Measurements from ENCODE around the gene DND1. TPM values are rescaled to one million over a fixed set of nuclear protein-coding genes. Genes with fewer than 3 reads are reported as not detected.
"Not testable (repeated sequence)": the region's sequence is repeated elsewhere in the genome, so short reads cannot be mapped to it uniquely, and the experiment has no call there.

DND1 gene
- total and polyA plus RNA-seq, 2 experiments from 2014 or later = 8.1 to 15.5 TPM

GRCh38 chr5:140664030-140664358, 9.4 kb downstream of the DND1 start (continued):
- no peak for TF ChIP-seq ZNF462 (CRISPR knock-in tag; IDR thresholded peaks at IDR 0.05)
- TF ChIP-seq STAT1 (IDR thresholded peaks at IDR 0.05; ENCODE audit: unreplicated experiment) = no peak
- no peak for TF ChIP-seq NANOG (IDR thresholded peaks at IDR 0.05; ENCODE audit: borderline replicate concordance)
- TF ChIP-seq ETS1 (IDR thresholded peaks at IDR 0.05) = no peak

- not testable (repeated sequence) for H3K9me3 Mint-ChIP-seq; H3K4me1 Mint-ChIP-seq; DNase-seq (ENCODE audit: low spot score); H3K27ac Mint-ChIP-seq; H3K4me3 Mint-ChIP-seq; H3K4me1 ChIP-seq (ENCODE audit: insufficient read depth); H3K27me3 Mint-ChIP-seq (ENCODE audit: insufficient read depth, low read depth, poor library complexity); H3K9me2 ChIP-seq (ENCODE audit: insufficient read depth); H2AFZ ChIP-seq; H4K20me1 ChIP-seq (replicated peaks; ENCODE audit: insufficient read depth); ATAC-seq; H3K4me2 ChIP-seq; H3F3A ChIP-seq (replicated peaks; ENCODE audit: low read depth); H3K79me2 ChIP-seq (replicated peaks; ENCODE audit: insufficient read depth); H3K4me3 ChIP-seq; H3K27ac ChIP-seq (ENCODE audit: low read depth); H3K27me3 ChIP-seq (ENCODE audit: insufficient read depth)
- H3K36me3 ChIP-seq (ENCODE audit: insufficient read depth) = peaks cover 40% of the 10 kb centered on the region
- peaks cover 68% of the 10 kb centered on the region for H3K36me3 Mint-ChIP-seq (ENCODE audit: low read depth)
Observed at GRCh38 chr5:140660371-140660770, 13.0 kb downstream of the DND1 start.

- Histone ChIP-seq H2AFZ (no peak overlapping the region), H3K36me3 (ENCODE audit: insufficient read depth) (peaks cover 45% of the 10 kb centered on the region), H4K20me1 (replicated peaks; ENCODE audit: insufficient read depth) (peaks cover 7% of the 10 kb centered on the region), H3K27me3 (ENCODE audit: insufficient read depth) (no peaks in the 10 kb centered on the region), H3K9me2 (ENCODE audit: insufficient read depth) (no peaks in the 10 kb centered on the region), H3K79me2 (replicated peaks; ENCODE audit: insufficient read depth) (no peaks in the 10 kb centered on the region), H3K27ac (ENCODE audit: low read depth) (no peak overlapping the region), H3F3A (replicated peaks; ENCODE audit: low read depth) (no peaks in the 10 kb centered on the region), H3K4me3 (no peak overlapping the region), H3K4me1 (ENCODE audit: insufficient read depth) (no peaks in the 10 kb centered on the region), H3K4me2 (no peak overlapping the region)
- Mint-ChIP-seq H3K9me3 (no peaks in the 10 kb centered on the region), H3K27me3 (ENCODE audit: insufficient read depth, low read depth, poor library complexity) (no peaks in the 10 kb centered on the region), H3K4me3 (no peak overlapping the region), H3K36me3 (ENCODE audit: low read depth) (peaks cover 83% of the 10 kb centered on the region), H3K4me1 (no peaks in the 10 kb centered on the region), H3K27ac (no peak overlapping the region)
- ATAC-seq = no peak
- DNase-seq (ENCODE audit: low spot score) = no peak
- TF ChIP-seq EZH2phosphoT487 (IDR thresholded peaks at IDR 0.05; ENCODE audit: unreplicated experiment) (no peak), REST (IDR thresholded peaks at IDR 0.05; ENCODE audit: unreplicated experiment) (no peak)
Observed at GRCh38 chr5:140658870-140659269, 14.5 kb downstream of the DND1 start.

Data from GM23338 (cell line).